ENCODE data around the gene NAIF1. TPM values are rescaled to one million over a fixed set of nuclear protein-coding genes. Genes with fewer than 3 reads are reported as not detected.

Gene NAIF1
- total RNA-seq, 1 experiment from 2014 or later: 11.0 TPM

DNA sequence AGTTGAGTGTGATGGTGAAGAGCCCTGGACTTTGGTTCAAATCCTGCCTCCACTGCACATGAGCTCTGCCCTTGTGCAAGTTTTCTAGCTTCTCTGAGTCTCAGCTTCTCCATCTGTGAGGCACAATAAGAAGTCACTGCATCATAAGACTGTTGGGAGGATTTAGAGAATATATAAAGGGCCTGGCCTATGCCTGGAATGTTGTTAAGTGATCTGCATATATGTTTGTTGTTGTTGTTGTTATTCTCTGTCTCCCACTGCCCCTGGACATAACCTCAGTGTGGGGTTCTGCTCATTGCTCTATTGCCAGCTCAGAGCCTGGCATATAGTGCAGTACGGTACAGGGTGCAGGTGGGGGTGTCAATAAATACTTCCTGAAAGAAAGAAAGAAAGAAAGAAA is 46.0 kb downstream of the NAIF1 start:
- no peak overlapping the region for H3K9ac ChIP-seq (ENCODE audit: low read length)
- intact Hi-C loops (cut with micrococcal nuclease): no loop called here
- RAD21 ChIA-PET (ENCODE audit: low non-redundant PET in 1 of 2, low total read pairs in 2 of 2, uncharacterized antibody in 2 of 2, unreplicated experiment in 2 of 2): no interaction called here
- no peak for DNase-seq (ENCODE audit: low read depth, low spot score)
- no peaks in the 10 kb centered on the region for H3K9me2 ChIP-seq (ENCODE audit: insufficient read depth)
- TF ChIP-seq, protein P1, sequence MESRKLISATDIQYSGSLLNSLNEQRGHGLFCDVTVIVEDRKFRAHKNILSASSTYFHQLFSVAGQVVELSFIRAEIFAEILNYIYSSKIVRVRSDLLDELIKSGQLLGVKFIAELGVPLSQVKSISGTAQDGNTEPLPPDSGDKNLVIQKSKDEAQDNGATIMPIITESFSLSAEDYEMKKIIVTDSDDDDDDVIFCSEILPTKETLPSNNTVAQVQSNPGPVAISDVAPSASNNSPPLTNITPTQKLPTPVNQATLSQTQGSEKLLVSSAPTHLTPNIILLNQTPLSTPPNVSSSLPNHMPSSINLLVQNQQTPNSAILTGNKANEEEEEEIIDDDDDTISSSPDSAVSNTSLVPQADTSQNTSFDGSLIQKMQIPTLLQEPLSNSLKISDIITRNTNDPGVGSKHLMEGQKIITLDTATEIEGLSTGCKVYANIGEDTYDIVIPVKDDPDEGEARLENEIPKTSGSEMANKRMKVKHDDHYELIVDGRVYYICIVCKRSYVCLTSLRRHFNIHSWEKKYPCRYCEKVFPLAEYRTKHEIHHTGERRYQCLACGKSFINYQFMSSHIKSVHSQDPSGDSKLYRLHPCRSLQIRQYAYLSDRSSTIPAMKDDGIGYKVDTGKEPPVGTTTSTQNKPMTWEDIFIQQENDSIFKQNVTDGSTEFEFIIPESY (IDR thresholded peaks at IDR 0.05; ENCODE audit: extremely low read depth, insufficient replicate concordance, low read length): no peak
- no peak for TF ChIP-seq ZNF274 (IDR thresholded peaks at IDR 0.05; ENCODE audit: low read depth, low read length)
- no peak for TF ChIP-seq JUND (IDR thresholded peaks at IDR 0.05)
- TF ChIP-seq, protein P2, sequence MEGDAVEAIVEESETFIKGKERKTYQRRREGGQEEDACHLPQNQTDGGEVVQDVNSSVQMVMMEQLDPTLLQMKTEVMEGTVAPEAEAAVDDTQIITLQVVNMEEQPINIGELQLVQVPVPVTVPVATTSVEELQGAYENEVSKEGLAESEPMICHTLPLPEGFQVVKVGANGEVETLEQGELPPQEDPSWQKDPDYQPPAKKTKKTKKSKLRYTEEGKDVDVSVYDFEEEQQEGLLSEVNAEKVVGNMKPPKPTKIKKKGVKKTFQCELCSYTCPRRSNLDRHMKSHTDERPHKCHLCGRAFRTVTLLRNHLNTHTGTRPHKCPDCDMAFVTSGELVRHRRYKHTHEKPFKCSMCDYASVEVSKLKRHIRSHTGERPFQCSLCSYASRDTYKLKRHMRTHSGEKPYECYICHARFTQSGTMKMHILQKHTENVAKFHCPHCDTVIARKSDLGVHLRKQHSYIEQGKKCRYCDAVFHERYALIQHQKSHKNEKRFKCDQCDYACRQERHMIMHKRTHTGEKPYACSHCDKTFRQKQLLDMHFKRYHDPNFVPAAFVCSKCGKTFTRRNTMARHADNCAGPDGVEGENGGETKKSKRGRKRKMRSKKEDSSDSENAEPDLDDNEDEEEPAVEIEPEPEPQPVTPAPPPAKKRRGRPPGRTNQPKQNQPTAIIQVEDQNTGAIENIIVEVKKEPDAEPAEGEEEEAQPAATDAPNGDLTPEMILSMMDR (IDR thresholded peaks at IDR 0.05 in 2 of 3, conservative IDR thresholded peaks at IDR 0.05 in 1 of 3; ENCODE audit: borderline replicate concordance in 1 of 3, insufficient read depth in 1 of 3, low read depth in 2 of 3, low read length in 2 of 3): no peak; a peak in 1 of 6 replicates
- TF ChIP-seq POLR2AphosphoS5 (IDR thresholded peaks at IDR 0.05; ENCODE audit: low read depth, low read length): no peak
- no peak for TF ChIP-seq EZH2phosphoT487 (IDR thresholded peaks at IDR 0.05; ENCODE audit: borderline replicate concordance)
- no peak for TF ChIP-seq SRF (IDR thresholded peaks at IDR 0.05; ENCODE audit: low read depth)
- TF ChIP-seq RAD21 (IDR thresholded peaks at IDR 0.05; ENCODE audit: low read depth): no peak
- no peak for TF ChIP-seq POLR2A (IDR thresholded peaks at IDR 0.05; ENCODE audit: borderline replicate concordance, extremely low read depth, insufficient read depth, insufficient read length)
- TF ChIP-seq YY1 (IDR thresholded peaks at IDR 0.05; ENCODE audit: extremely low read depth, insufficient replicate concordance, low read depth, low read length): no peak
- TF ChIP-seq CBX3 (IDR thresholded peaks at IDR 0.05; ENCODE audit: low read depth): no peak
- TF ChIP-seq FOSL1 (IDR thresholded peaks at IDR 0.05; ENCODE audit: low read depth): no peak
- no peak for TF ChIP-seq ELF1 (IDR thresholded peaks at IDR 0.05; ENCODE audit: borderline replicate concordance, low read depth)
- TF ChIP-seq CEBPB (IDR thresholded peaks at IDR 0.05; ENCODE audit: low read depth): no peak
- TF ChIP-seq, protein P3, sequence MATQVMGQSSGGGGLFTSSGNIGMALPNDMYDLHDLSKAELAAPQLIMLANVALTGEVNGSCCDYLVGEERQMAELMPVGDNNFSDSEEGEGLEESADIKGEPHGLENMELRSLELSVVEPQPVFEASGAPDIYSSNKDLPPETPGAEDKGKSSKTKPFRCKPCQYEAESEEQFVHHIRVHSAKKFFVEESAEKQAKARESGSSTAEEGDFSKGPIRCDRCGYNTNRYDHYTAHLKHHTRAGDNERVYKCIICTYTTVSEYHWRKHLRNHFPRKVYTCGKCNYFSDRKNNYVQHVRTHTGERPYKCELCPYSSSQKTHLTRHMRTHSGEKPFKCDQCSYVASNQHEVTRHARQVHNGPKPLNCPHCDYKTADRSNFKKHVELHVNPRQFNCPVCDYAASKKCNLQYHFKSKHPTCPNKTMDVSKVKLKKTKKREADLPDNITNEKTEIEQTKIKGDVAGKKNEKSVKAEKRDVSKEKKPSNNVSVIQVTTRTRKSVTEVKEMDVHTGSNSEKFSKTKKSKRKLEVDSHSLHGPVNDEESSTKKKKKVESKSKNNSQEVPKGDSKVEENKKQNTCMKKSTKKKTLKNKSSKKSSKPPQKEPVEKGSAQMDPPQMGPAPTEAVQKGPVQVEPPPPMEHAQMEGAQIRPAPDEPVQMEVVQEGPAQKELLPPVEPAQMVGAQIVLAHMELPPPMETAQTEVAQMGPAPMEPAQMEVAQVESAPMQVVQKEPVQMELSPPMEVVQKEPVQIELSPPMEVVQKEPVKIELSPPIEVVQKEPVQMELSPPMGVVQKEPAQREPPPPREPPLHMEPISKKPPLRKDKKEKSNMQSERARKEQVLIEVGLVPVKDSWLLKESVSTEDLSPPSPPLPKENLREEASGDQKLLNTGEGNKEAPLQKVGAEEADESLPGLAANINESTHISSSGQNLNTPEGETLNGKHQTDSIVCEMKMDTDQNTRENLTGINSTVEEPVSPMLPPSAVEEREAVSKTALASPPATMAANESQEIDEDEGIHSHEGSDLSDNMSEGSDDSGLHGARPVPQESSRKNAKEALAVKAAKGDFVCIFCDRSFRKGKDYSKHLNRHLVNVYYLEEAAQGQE (IDR thresholded peaks at IDR 0.05; ENCODE audit: low read depth): no peak
- TF ChIP-seq, protein P4, sequence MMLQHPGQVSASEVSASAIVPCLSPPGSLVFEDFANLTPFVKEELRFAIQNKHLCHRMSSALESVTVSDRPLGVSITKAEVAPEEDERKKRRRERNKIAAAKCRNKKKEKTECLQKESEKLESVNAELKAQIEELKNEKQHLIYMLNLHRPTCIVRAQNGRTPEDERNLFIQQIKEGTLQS (IDR thresholded peaks at IDR 0.05): no peak
- TF ChIP-seq EZH2 (IDR thresholded peaks at IDR 0.05): no peak
- no peak for TF ChIP-seq SP1 (IDR thresholded peaks at IDR 0.05; ENCODE audit: low read depth)
- TF ChIP-seq, protein P5, sequence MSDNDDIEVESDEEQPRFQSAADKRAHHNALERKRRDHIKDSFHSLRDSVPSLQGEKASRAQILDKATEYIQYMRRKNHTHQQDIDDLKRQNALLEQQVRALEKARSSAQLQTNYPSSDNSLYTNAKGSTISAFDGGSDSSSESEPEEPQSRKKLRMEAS (IDR thresholded peaks at IDR 0.05): no peak
- no peak overlapping the region for H3K4me3 ChIP-seq (replicated peaks in 1 of 2; ENCODE audit: low read depth in 1 of 2, low read length in 2 of 2)
- no peaks in the 10 kb centered on the region for H3K36me3 ChIP-seq (ENCODE audit: control insufficient read depth in 1 of 2, insufficient read depth in 2 of 2, low read length in 2 of 2)
- CTCF ChIA-PET: no interaction called here
- H3K4me1 ChIP-seq (ENCODE audit: control insufficient read depth in 1 of 2, insufficient read depth in 2 of 2, low read length in 2 of 2): peaks cover 0 to 8% of the 10 kb centered on the region in 2 experiments; a peak in 2 of 4 replicates
- H3K27me3 ChIP-seq (ENCODE audit: insufficient read depth, low read length): no peaks in the 10 kb centered on the region
- no peak overlapping the region for H2AFZ ChIP-seq (ENCODE audit: low read depth, low read length, poor library complexity, severe bottlenecking)
- H3K27ac ChIP-seq (ENCODE audit: low read depth, low read length): no peak overlapping the region
- no peaks in the 10 kb centered on the region for H4K20me1 ChIP-seq (ENCODE audit: insufficient read depth)
- no TSS peak for BruUV-seq (replicated peaks)
- no peaks in the 10 kb centered on the region for H3K9me3 ChIP-seq (ENCODE audit: control insufficient read depth in 1 of 2, insufficient read depth in 1 of 2, low read depth in 1 of 2, low read length in 2 of 2)
- no peak overlapping the region for H3K4me2 ChIP-seq (ENCODE audit: low read length)
- POLR2A ChIA-PET: no interaction called here
- ATAC-seq: no peak; the same call in 1 of the 2 replicates
- H3K79me2 ChIP-seq (ENCODE audit: insufficient read depth, low read length): no peaks in the 10 kb centered on the region

All from HCT116 (cell line).